Trophoblast cell (in vitro differentiated cells and primary cell): Measurements from ENCODE around the gene CDC42EP5.

Experiments
- DNase-seq, 2 donors: peaks; one replicate each; pipeline ENCODE4 v3.0.0-alpha.2; 2016
- H2AFZ ChIP-seq: 2 replicates; pipeline ENCODE4 v1.6.1; 2013; ENCODE audit warnings: low read length, moderate library complexity, mild to moderate bottlenecking; ENCODE audit not compliant: insufficient read depth, poor library complexity
- H2AK5ac ChIP-seq: 2 replicates; pipeline ENCODE4 v1.6.1; 2013; ENCODE audit warnings: mild to moderate bottlenecking, low read length
- H2BK120ac ChIP-seq: 2 replicates; pipeline ENCODE4 v1.6.1; 2013; ENCODE audit warnings: low read length, mild to moderate bottlenecking, moderate library complexity; ENCODE audit not compliant: insufficient read depth, poor library complexity
- H2BK12ac ChIP-seq: 2 replicates; pipeline ENCODE4 v1.6.1; 2013; ENCODE audit warnings: mild to moderate bottlenecking, low read length, moderate library complexity
- H2BK5ac ChIP-seq: 2 replicates; pipeline ENCODE4 v1.6.1; 2013; ENCODE audit warnings: low read length, low read depth, moderate library complexity, mild to moderate bottlenecking; ENCODE audit not compliant: poor library complexity
- H3K14ac ChIP-seq: 2 replicates; pipeline ENCODE4 v1.6.1; 2013; ENCODE audit warnings: mild to moderate bottlenecking, low read length
- H3K18ac ChIP-seq: 2 replicates; pipeline ENCODE4 v1.6.1; 2013; ENCODE audit warnings: mild to moderate bottlenecking, low read length
- H3K23ac ChIP-seq: 2 replicates; pipeline ENCODE4 v1.6.1; 2013; ENCODE audit warnings: low read length
- H3K27ac ChIP-seq: 2 replicates; pipeline ENCODE4 v1.5.1; 2013; ENCODE audit warnings: low read depth, mild to moderate bottlenecking, inconsistent platforms, low read length, moderate library complexity
- H3K27me3 ChIP-seq: 2 replicates; pipeline ENCODE4 v1.6.1; 2013; ENCODE audit warnings: inconsistent platforms, mild to moderate bottlenecking, low read length, moderate library complexity; ENCODE audit not compliant: insufficient read depth
- H3K36me3 ChIP-seq, 2 experiments: 1 replicate in 1 of 2; 2 replicates in 1 of 2; pipeline ENCODE4 v1.6.1; 2013; ENCODE audit warnings: low read length in 2 of 2, mild to moderate bottlenecking in 2 of 2, moderate library complexity in 1 of 2; ENCODE audit not compliant: insufficient read depth in 2 of 2, control insufficient read depth in 1 of 2
- H3K4ac ChIP-seq: 2 replicates; pipeline ENCODE4 v1.6.1; 2013; ENCODE audit warnings: low read depth, mild to moderate bottlenecking, low read length, moderate library complexity
- H3K4me1 ChIP-seq, 2 experiments: 1 replicate in 1 of 2; 2 replicates in 1 of 2; pipeline ENCODE4 v1.6.1; 2013; ENCODE audit warnings: low read length in 2 of 2, mild to moderate bottlenecking in 2 of 2, moderate library complexity in 1 of 2; ENCODE audit not compliant: insufficient read depth in 2 of 2, control insufficient read depth in 1 of 2
- H3K4me2 ChIP-seq: 2 replicates; pipeline ENCODE4 v1.6.1; 2013; ENCODE audit warnings: inconsistent platforms, mild to moderate bottlenecking, low read length, moderate library complexity
- H3K4me3 ChIP-seq: 2 replicates; pipeline ENCODE4 v1.5.1; 2013; ENCODE audit warnings: mild to moderate bottlenecking, low read depth, low read length, inconsistent platforms
- H3K79me1 ChIP-seq: one replicate; pipeline ENCODE4 v1.6.1; 2013; ENCODE audit warnings: low read length
- H3K79me2 ChIP-seq: 2 replicates; pipeline ENCODE4 v1.6.1; 2013; ENCODE audit warnings: low read length, mild to moderate bottlenecking; ENCODE audit not compliant: control insufficient read depth, insufficient read depth, poor library complexity
- H3K9ac ChIP-seq: 2 replicates; pipeline ENCODE4 v1.6.1; 2013; ENCODE audit warnings: mild to moderate bottlenecking, low read length
- H3K9me3 ChIP-seq: 2 replicates; pipeline ENCODE4 v1.6.1; 2013; ENCODE audit warnings: low read depth, mild to moderate bottlenecking, control low read depth, inconsistent platforms, low read length; ENCODE audit not compliant: insufficient read depth
- H4K12ac ChIP-seq: 2 replicates; pipeline ENCODE4 v1.6.1; 2013; ENCODE audit warnings: low read depth, mild to moderate bottlenecking, low read length, moderate library complexity
- H4K8ac ChIP-seq: 2 replicates; pipeline ENCODE4 v1.6.1; 2013; ENCODE audit warnings: low read depth, mild to moderate bottlenecking, low read length, moderate library complexity
- H4K91ac ChIP-seq: one replicate; pipeline ENCODE4 v1.6.1; 2013; ENCODE audit warnings: low read depth, mild to moderate bottlenecking, low read length, moderate library complexity
- WGBS: extraction: QIAGEN DNeasy Blood & Tissue Kit; methylation state at CpG from one replicate; pipeline ENCODE4 v1.1.7; 2013; ENCODE audit warnings: missing lambda C conversion rate; ENCODE audit not compliant: insufficient read length, insufficient coverage; ENCODE audit errors: extremely low coverage; 5-methylcytosine and 5-hydroxymethylcytosine counted together

CDC42EP5 gene

DNA sequence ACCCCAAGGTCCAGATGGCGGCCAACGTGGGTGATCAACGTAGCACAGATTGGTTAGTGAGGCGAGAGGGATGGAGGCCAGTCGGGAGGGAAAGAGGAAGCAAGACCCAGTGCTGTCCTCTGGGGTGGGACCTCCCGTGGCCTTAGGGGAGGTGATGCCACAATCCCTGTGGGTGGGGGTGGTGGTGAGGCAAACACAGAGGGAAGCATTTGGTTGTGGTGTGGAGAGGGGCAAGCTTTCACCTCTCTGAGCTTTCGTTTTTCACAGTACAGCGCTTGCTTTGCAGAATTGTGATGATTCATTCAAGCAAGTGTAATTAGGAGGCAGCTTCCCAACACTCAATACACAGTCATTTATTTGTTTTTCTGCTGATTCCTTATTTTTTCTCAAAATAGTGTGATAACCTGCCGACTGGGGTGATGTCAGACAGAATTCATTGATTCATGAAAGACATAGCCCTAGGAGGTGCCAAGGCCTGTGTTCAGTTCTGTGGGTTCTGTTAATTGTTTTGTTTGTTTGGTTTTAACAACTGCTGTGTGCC is 21.7 kb downstream of the CDC42EP5 start:
- Histone ChIP-seq H3K4me2 (no peak overlapping the region), H3K18ac (peak overlapping the region; percentile 8), H2AK5ac (no peak overlapping the region), H3K4ac (peak overlapping the region; percentile 60), H4K8ac (no peak overlapping the region), H2BK5ac (no peak overlapping the region), H3K36me3 (peaks cover 51 to 54% of the 10 kb centered on the region in 2 experiments), H3K4me3 (no peak overlapping the region), H3K79me2 (peaks cover 22% of the 10 kb centered on the region), H2AFZ (no peak overlapping the region), H3K9ac (no peak overlapping the region), H3K14ac (no peak overlapping the region), H2BK12ac (no peak overlapping the region), H3K27ac (no peak overlapping the region), H3K27me3 (no peaks in the 10 kb centered on the region), H3K4me1 (peaks cover 3 to 7% of the 10 kb centered on the region in 2 experiments), H2BK120ac (no peak overlapping the region), H3K23ac (no peak overlapping the region), H3K9me3 (no peaks in the 10 kb centered on the region), H3K79me1 (peaks cover 12% of the 10 kb centered on the region), H4K12ac (no peak overlapping the region), H4K91ac (no peak overlapping the region)
- no CpG with 5 or more reads among the region's 9 CpGs for WGBS
- DNase-seq, result no peak

GRCh38 chr19:54449701-54450069 is 23.4 kb downstream of the CDC42EP5 start:
- Histone ChIP-seq H3K36me3 (peaks cover 36 to 40% of the 10 kb centered on the region in 2 experiments), H2BK12ac (no peak overlapping the region), H2AFZ (peak overlapping the region; percentile 82), H3K4me3 (peak overlapping the region; percentile 85), H3K4ac (peak overlapping the region; percentile 99), H4K8ac (peak overlapping the region; percentile 70), H3K4me1 (peaks cover 3 to 7% of the 10 kb centered on the region in 2 experiments), H3K79me1 (peaks cover 12% of the 10 kb centered on the region), H3K9me3 (no peaks in the 10 kb centered on the region), H2AK5ac (peak overlapping the region; percentile 55), H2BK120ac (peak overlapping the region; percentile 73), H3K18ac (peak overlapping the region; percentile 70), H3K9ac (peak overlapping the region; percentile 93), H3K4me2 (peak overlapping the region; percentile 91), H4K12ac (peak overlapping the region; percentile 73), H2BK5ac (peak overlapping the region; percentile 62), H4K91ac (peak overlapping the region; percentile 96), H3K14ac (peak overlapping the region; percentile 90), H3K27me3 (no peaks in the 10 kb centered on the region), H3K79me2 (peaks cover 22% of the 10 kb centered on the region), H3K27ac (peak overlapping the region; percentile 91), H3K23ac (no peak overlapping the region)
- WGBS, result no CpG with 5 or more reads among the region's 21 CpGs
- DNase-seq, result peak; percentile 39 to 46

DNA sequence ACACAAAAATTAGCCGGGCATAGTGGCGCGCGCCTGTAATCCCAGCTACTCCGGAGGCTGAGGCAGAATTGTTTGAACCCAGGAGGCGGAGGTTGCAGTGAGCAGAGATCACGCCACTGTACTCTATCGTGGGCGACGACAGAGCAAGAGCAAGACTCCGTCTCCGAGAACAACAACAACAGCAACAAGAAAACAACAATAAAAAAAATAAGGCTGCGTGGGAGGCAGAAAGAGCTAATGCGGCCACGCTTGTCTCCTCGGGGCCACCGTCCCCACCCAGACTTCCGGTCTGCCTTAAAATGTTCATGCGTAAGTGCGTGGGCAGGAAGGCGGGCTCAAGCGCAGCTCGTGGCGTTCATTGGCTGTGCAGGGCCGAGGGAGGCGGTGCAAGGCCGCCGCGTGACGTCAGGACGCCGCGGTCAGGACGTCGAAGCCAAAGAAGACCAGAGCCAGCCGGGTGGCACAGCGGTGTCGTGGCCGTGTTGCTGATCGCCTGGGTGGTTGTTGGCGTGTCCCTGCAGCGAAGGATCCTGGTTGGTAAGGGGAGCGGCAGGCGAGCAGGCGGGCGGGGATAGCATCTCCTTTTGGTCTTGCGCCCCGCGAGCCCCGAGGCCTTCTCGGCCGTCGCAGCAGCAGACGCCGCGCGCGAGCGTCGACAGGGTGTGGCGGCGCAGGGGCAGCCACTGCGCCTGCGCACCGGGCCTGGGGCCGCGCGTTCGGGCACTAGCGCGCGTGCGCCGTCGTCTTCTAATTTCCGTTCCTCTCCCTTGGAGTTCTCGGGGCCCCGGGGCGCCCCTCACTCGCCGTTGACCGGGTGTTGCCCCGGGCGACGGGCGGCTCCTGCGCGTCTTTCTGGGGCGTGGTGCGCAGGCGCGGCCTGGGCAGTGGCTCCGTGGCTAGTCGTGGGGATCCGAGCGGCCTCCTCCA is 24.1 kb downstream of the CDC42EP5 start, which contains the start of gene LENG8:
LENG8 (plus strand) TSS at position 426 of the 927 bp plus-strand sequence. CDS start 2,146 bp downstream, outside the sequence.
- peaks cover 3 to 7% of the 10 kb centered on the region in 2 experiments for H3K4me1 ChIP-seq
- H3K79me2 ChIP-seq, result peaks cover 22% of the 10 kb centered on the region
- H3K36me3 ChIP-seq, result peaks cover 31 to 35% of the 10 kb centered on the region in 2 experiments
- no peak within 1 kb of the TSS for H2BK12ac ChIP-seq
- peak; percentile 98 to 99 for DNase-seq
- peak within 1 kb of the TSS; percentile 99 for H3K4ac ChIP-seq
- peak within 1 kb of the TSS; percentile 92 for H4K8ac ChIP-seq
- WGBS, result no CpG with 5 or more reads among the region's 96 CpGs
- peak within 1 kb of the TSS; percentile 84 for H3K18ac ChIP-seq
- H3K9me3 ChIP-seq, result no peaks in the 10 kb centered on the region
- peak within 1 kb of the TSS; percentile 91 for H4K12ac ChIP-seq
- H3K79me1 ChIP-seq, result peaks cover 12% of the 10 kb centered on the region
- H3K9ac ChIP-seq, result peak within 1 kb of the TSS; percentile 93
- peak within 1 kb of the TSS; percentile 89 for H3K4me3 ChIP-seq
- no peak within 1 kb of the TSS for H3K23ac ChIP-seq
- H2BK5ac ChIP-seq, result peak within 1 kb of the TSS; percentile 91
- peak within 1 kb of the TSS; percentile 92 for H2AFZ ChIP-seq
- H3K27me3 ChIP-seq, result no peaks in the 10 kb centered on the region
- H2AK5ac ChIP-seq, result peak within 1 kb of the TSS; percentile 55
- peak within 1 kb of the TSS; percentile 96 for H4K91ac ChIP-seq
- peak within 1 kb of the TSS; percentile 91 for H3K14ac ChIP-seq
- H2BK120ac ChIP-seq, result peak within 1 kb of the TSS; percentile 73
- H3K27ac ChIP-seq, result peak within 1 kb of the TSS; percentile 91
- peak within 1 kb of the TSS; percentile 91 for H3K4me2 ChIP-seq

GRCh38 chr19:54448040-54448773 is 24.9 kb downstream of the CDC42EP5 start:
- Histone ChIP-seq H3K36me3 (peaks cover 23 to 27% of the 10 kb centered on the region in 2 experiments), H2BK12ac (no peak overlapping the region), H3K14ac (peak overlapping the region; percentile 52), H3K27ac (peak overlapping the region; percentile 44), H3K18ac (peak overlapping the region; percentile 34), H3K23ac (no peak overlapping the region), H2BK120ac (peak overlapping the region; percentile 7), H3K9ac (peak overlapping the region; percentile 87), H3K79me1 (peaks cover 12% of the 10 kb centered on the region), H4K12ac (peak overlapping the region; percentile 6), H3K4ac (peak overlapping the region; percentile 5), H3K9me3 (no peaks in the 10 kb centered on the region), H3K4me1 (peaks cover 3 to 7% of the 10 kb centered on the region in 2 experiments), H3K4me3 (peak overlapping the region; percentile 89), H4K8ac (peak overlapping the region; percentile 52), H4K91ac (peak overlapping the region; percentile 48), H2AK5ac (no peak overlapping the region), H3K27me3 (no peaks in the 10 kb centered on the region), H2BK5ac (no peak overlapping the region), H3K4me2 (peak overlapping the region; percentile 87), H2AFZ (peak overlapping the region; percentile 9), H3K79me2 (peaks cover 22% of the 10 kb centered on the region)
- peak; percentile 77 to 82 for DNase-seq
- no CpG with 5 or more reads among the region's 34 CpGs for WGBS
